Measurements from ENCODE around the gene SRL.

GRCh38 chr16:4260360-4260759 lies 18.5 kb upstream of the SRL start:
- TF ChIP-seq CTCF (IDR thresholded peaks at IDR 0.05) (no peak), POLR2A (IDR thresholded peaks at IDR 0.05) (no peak)

All from heart left ventricle (tissue), 13 donors.